SU-DHL-6 (cell line): ENCODE data around the gene LIME1.

ENCODE experiments used
- H2AFZ ChIP-seq: fragments of 200-600 bp; sonication (generic); 2 replicates; pipeline ENCODE4 v1.6.1; 2014; ENCODE audit warnings: low read depth, mild to moderate bottlenecking, moderate library complexity, mixed read lengths, antibody characterized with exemption, low read length; ENCODE audit not compliant: severe bottlenecking
- H3F3A ChIP-seq: fragments of 200-600 bp; shearing (Covaris generic); 2 replicates; pipeline ENCODE4 v1.6.0; 2016; ENCODE audit warnings: antibody characterized with exemption, mild to moderate bottlenecking; ENCODE audit not compliant: insufficient read depth
- H3K27ac ChIP-seq: fragments of 200-600 bp; sonication (generic); 2 replicates; pipeline ENCODE4 v1.5.1; 2016; ENCODE audit warnings: low read depth, mild to moderate bottlenecking, low read length, moderate library complexity, mixed read lengths
- H3K27me3 ChIP-seq: fragments of 200-600 bp; sonication (generic), shearing (Covaris generic); 2 replicates; pipeline ENCODE4 v1.6.0; 2014; ENCODE audit warnings: mild to moderate bottlenecking, low read length
- H3K36me3 ChIP-seq: fragments of 200-600 bp; sonication (generic); 2 replicates; pipeline ENCODE4 v1.6.1; 2014; ENCODE audit warnings: mild to moderate bottlenecking, low read length, mixed read lengths
- H3K4me2 ChIP-seq: fragments of 300-600, 200-600 bp; shearing (Covaris generic), sonication (generic); 2 replicates; pipeline ENCODE4 v1.6.0; 2014; ENCODE audit warnings: low read length, low read depth, mild to moderate bottlenecking; ENCODE audit not compliant: poor library complexity, severe bottlenecking
- H3K4me3 ChIP-seq: fragments of 200-600 bp; sonication (generic); 2 replicates; pipeline ENCODE4 v1.5.1; 2014; ENCODE audit warnings: antibody characterized with exemption, low read length, mild to moderate bottlenecking, mixed read lengths; ENCODE audit not compliant: insufficient read depth, poor library complexity, severe bottlenecking
- H3K79me2 ChIP-seq: fragments of 200-600 bp; sonication (generic); 2 replicates; pipeline ENCODE4 v1.6.1; 2014; ENCODE audit warnings: mild to moderate bottlenecking, low read length, moderate library complexity; ENCODE audit not compliant: insufficient read depth
- H3K9ac ChIP-seq: fragments of 200-600 bp; sonication (generic); 2 replicates; pipeline ENCODE4 v1.7.0; 2014; ENCODE audit warnings: mild to moderate bottlenecking, low read length
- H3K9me2 ChIP-seq: fragments of 200-600 bp; sonication (generic); replicated peaks from 2 replicates; pipeline ENCODE4 v1.6.1; 2014; ENCODE audit warnings: low read length; ENCODE audit not compliant: insufficient read depth
- H3K9me3 ChIP-seq: fragments of 200-600 bp; sonication (generic); 2 replicates; pipeline ENCODE4 v1.6.1; 2014; ENCODE audit warnings: low read length, mixed read lengths; ENCODE audit not compliant: insufficient read depth
- H4K20me1 ChIP-seq: fragments of 200-600 bp; sonication (generic); 2 replicates; pipeline ENCODE4 v1.6.1; 2014; ENCODE audit warnings: low read depth, mild to moderate bottlenecking, antibody characterized with exemption, low read length, moderate library complexity, mixed read lengths
- EZH2phosphoT487 ChIP-seq: fragments of 200-600 bp; sonication (generic), shearing (Covaris generic); conservative IDR thresholded peaks from 2 replicates; pipeline ENCODE4 v1.6.1; 2018; ENCODE audit warnings: mild to moderate bottlenecking, antibody characterized with exemption, low read length, moderate library complexity, mixed read lengths
- TF ChIP-seq, protein P1 (sequence below): fragments of 200-600 bp; sonication (generic); IDR thresholded peaks from one replicate; pipeline ENCODE4 v1.5.1; 2017; ENCODE audit warnings: antibody characterized with exemption, mild to moderate bottlenecking, low read length, moderate library complexity; ENCODE audit not compliant: insufficient read depth, poor library complexity, severe bottlenecking

Gene LIME1

DNA sequence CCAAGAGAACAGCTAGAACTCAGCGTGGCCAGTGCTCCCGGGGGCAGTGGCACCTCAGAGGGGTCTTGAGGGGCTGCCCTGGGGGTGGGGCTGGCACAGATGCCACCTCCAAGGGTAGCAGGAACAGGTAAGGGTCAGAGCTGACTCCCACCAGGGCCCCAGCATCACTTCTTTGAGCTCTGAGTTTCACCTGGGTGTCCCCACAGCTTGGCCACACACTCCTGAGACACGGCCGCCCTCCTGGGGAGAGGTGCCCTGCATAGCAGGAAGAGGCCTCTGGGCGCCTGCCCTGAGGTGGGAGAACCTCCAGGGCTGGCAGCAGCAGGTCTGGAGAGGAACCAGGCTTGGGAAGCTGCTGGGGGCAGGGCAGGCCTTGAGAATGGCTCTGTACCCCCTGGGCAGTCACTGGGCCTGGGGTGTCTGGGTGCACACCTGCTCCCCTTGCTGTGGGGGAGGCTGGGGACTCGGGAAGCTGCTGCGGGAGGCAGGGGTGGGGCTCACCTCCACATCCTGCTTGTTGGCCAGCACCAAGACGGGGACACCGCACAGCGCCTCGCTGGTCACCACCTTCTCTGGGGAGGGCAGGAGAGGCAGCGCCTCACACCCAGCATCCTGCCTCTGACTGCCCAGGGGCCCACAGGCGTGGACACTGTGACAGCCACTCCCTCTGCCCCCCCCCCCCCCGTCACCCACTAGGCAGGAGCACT is 35.0 kb upstream of the LIME1 start:
- H2AFZ ChIP-seq = no peak overlapping the region
- H3K79me2 ChIP-seq = peaks cover 7% of the 10 kb centered on the region
- H3K4me2 ChIP-seq = no peak overlapping the region
- H3F3A ChIP-seq = no peaks in the 10 kb centered on the region
- H3K9ac ChIP-seq = no peak overlapping the region
- H3K4me3 ChIP-seq = no peak overlapping the region
- no peaks in the 10 kb centered on the region for H3K36me3 ChIP-seq
- no peak for TF ChIP-seq EZH2phosphoT487
- TF ChIP-seq, protein P1, sequence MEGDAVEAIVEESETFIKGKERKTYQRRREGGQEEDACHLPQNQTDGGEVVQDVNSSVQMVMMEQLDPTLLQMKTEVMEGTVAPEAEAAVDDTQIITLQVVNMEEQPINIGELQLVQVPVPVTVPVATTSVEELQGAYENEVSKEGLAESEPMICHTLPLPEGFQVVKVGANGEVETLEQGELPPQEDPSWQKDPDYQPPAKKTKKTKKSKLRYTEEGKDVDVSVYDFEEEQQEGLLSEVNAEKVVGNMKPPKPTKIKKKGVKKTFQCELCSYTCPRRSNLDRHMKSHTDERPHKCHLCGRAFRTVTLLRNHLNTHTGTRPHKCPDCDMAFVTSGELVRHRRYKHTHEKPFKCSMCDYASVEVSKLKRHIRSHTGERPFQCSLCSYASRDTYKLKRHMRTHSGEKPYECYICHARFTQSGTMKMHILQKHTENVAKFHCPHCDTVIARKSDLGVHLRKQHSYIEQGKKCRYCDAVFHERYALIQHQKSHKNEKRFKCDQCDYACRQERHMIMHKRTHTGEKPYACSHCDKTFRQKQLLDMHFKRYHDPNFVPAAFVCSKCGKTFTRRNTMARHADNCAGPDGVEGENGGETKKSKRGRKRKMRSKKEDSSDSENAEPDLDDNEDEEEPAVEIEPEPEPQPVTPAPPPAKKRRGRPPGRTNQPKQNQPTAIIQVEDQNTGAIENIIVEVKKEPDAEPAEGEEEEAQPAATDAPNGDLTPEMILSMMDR = no peak
- H3K9me3 ChIP-seq = no peaks in the 10 kb centered on the region
- no peaks in the 10 kb centered on the region for H3K27me3 ChIP-seq
- H3K27ac ChIP-seq = no peak overlapping the region
- H3K9me2 ChIP-seq = no peaks in the 10 kb centered on the region
- H4K20me1 ChIP-seq = 0 out of 2 replicates have a peak, but pooled peaks cover 3% of the 10 kb centered on the region

- H3K36me3 ChIP-seq = no peaks in the 10 kb centered on the region
- no peak for TF ChIP-seq EZH2phosphoT487
- TF ChIP-seq, protein P1 = no peak
- no peak overlapping the region for H3K9ac ChIP-seq
- H3K27me3 ChIP-seq = no peaks in the 10 kb centered on the region
- no peak overlapping the region for H3K4me2 ChIP-seq
- H3K27ac ChIP-seq = no peak overlapping the region
- H3K9me2 ChIP-seq = no peaks in the 10 kb centered on the region
- no peaks in the 10 kb centered on the region for H3K9me3 ChIP-seq
- no peaks in the 10 kb centered on the region for H3F3A ChIP-seq
- H3K79me2 ChIP-seq = peaks cover 13% of the 10 kb centered on the region
- no peak overlapping the region for H3K4me3 ChIP-seq
- no peak overlapping the region for H2AFZ ChIP-seq
- 0 out of 2 replicates have a peak, but pooled peaks cover 4% of the 10 kb centered on the region for H4K20me1 ChIP-seq
These were observed 34.3 kb upstream of the LIME1 start for GRCh38 chr20:63702036-63702665.

- TF ChIP-seq, protein P1 = no peak
- TF ChIP-seq EZH2phosphoT487 = no peak
- no peaks in the 10 kb centered on the region for H3K27me3 ChIP-seq
- 0 out of 2 replicates have a peak, but pooled peaks cover 4% of the 10 kb centered on the region for H4K20me1 ChIP-seq
- no peak overlapping the region for H3K27ac ChIP-seq
- no peak overlapping the region for H3K4me3 ChIP-seq
- no peaks in the 10 kb centered on the region for H3K36me3 ChIP-seq
- H3F3A ChIP-seq = no peaks in the 10 kb centered on the region
- no peaks in the 10 kb centered on the region for H3K9me2 ChIP-seq
- no peak overlapping the region for H3K9ac ChIP-seq
- H3K4me2 ChIP-seq = no peak overlapping the region
- H2AFZ ChIP-seq = no peak overlapping the region
- peaks cover 16% of the 10 kb centered on the region for H3K79me2 ChIP-seq
- H3K9me3 ChIP-seq = no peaks in the 10 kb centered on the region
These were observed 33.6 kb upstream of the LIME1 start for GRCh38 chr20:63702751-63703470.
